ENCODE measurements around the gene PTPRG.

- TF ChIP-seq CTCF (conservative IDR thresholded peaks at IDR 0.05; ENCODE audit: low read depth in 2 of 2) (no peak), EZH2 (IDR thresholded peaks at IDR 0.05; ENCODE audit: low read depth, unreplicated experiment) (no peak), EZH2phosphoT487 (IDR thresholded peaks at IDR 0.05; ENCODE audit: unreplicated experiment) (no peak), ETS1 (IDR thresholded peaks at IDR 0.05) (no peak), POLR2AphosphoS5 (IDR thresholded peaks at IDR 0.05; ENCODE audit: low read depth) (no peak)
Measured at GRCh38 chr3:61743067-61743466, 181.7 kb downstream of the PTPRG start.

Data from GM23338 (cell line).